Measurements from ENCODE around the gene FGF3.

The FGF3 gene

GRCh38 chr11:69864686-69865661 lies 45.8 kb upstream of the FGF3 start:
- DNase-seq (ENCODE audit: extremely low read depth, low read depth): no peak
- TF ChIP-seq CTCF (IDR thresholded peaks at IDR 0.05; ENCODE audit: low read depth, low read length): no peak

- no peak for DNase-seq (ENCODE audit: extremely low read depth, low read depth)
- no peak for TF ChIP-seq CTCF (IDR thresholded peaks at IDR 0.05; ENCODE audit: low read depth, low read length)
Observed at GRCh38 chr11:69863544-69864200, 44.5 kb upstream of the FGF3 start.

- no peak for TF ChIP-seq CTCF (IDR thresholded peaks at IDR 0.05; ENCODE audit: low read depth, low read length)
- no peak for DNase-seq (ENCODE audit: extremely low read depth, low read depth)
Observed at GRCh38 chr11:69862797-69863543, 43.8 kb upstream of the FGF3 start.

- DNase-seq (ENCODE audit: extremely low read depth, low read depth): no peak
- no peak for TF ChIP-seq CTCF (IDR thresholded peaks at IDR 0.05; ENCODE audit: low read depth, low read length)
Observed at GRCh38 chr11:69862331-69862771, 43.1 kb upstream of the FGF3 start.

DNA sequence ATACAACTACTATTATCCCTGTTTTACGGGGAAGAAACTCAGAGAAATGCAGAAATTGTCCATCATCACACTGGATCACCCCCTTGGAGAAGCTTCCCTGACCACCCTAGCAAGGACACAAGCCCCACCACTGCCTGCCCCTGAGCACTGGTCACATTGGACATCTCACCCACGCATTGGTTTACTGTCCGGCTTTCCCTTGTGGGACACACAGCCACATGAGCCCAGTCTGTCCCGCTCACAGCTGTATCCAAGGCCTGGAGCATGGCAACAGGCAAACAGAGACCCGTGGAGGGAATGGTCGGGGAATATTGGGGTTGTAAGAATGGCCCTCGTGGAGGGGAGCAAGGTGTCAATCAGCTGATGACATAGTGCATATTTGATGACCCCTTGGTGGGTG lies 42.7 kb upstream of the FGF3 start:
- DNase-seq (ENCODE audit: extremely low read depth, low read depth): no peak
- TF ChIP-seq CTCF (IDR thresholded peaks at IDR 0.05; ENCODE audit: low read depth, low read length): no peak

GRCh38 chr11:69860796-69861445 lies 41.7 kb upstream of the FGF3 start:
- DNase-seq (ENCODE audit: extremely low read depth, low read depth): no peak
- no peak for TF ChIP-seq CTCF (IDR thresholded peaks at IDR 0.05; ENCODE audit: low read depth, low read length)
